ENCODE data around the gene COL1A1.

- TF ChIP-seq, protein P1, sequence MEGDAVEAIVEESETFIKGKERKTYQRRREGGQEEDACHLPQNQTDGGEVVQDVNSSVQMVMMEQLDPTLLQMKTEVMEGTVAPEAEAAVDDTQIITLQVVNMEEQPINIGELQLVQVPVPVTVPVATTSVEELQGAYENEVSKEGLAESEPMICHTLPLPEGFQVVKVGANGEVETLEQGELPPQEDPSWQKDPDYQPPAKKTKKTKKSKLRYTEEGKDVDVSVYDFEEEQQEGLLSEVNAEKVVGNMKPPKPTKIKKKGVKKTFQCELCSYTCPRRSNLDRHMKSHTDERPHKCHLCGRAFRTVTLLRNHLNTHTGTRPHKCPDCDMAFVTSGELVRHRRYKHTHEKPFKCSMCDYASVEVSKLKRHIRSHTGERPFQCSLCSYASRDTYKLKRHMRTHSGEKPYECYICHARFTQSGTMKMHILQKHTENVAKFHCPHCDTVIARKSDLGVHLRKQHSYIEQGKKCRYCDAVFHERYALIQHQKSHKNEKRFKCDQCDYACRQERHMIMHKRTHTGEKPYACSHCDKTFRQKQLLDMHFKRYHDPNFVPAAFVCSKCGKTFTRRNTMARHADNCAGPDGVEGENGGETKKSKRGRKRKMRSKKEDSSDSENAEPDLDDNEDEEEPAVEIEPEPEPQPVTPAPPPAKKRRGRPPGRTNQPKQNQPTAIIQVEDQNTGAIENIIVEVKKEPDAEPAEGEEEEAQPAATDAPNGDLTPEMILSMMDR (conservative IDR thresholded peaks at IDR 0.05; ENCODE audit: low read length): no peak
- no peak for TF ChIP-seq EZH2phosphoT487 (IDR thresholded peaks at IDR 0.05; ENCODE audit: borderline replicate concordance, low read depth, low read length)
Measured at GRCh38 chr17:50185631-50186471, 15.6 kb downstream of the COL1A1 start.

Measured in OCI-LY7 (cell line).